H9 (cell line): ENCODE data around the gene ZNF317. TPM values are rescaled to one million over a fixed set of nuclear protein-coding genes. Genes with fewer than 3 reads are reported as not detected.

Source experiments
- DNase-seq: peaks from one replicate; pipeline ENCODE4 v3.0.0-alpha.2; 2017
- H2AFZ ChIP-seq: one replicate; pipeline ENCODE4 v1.6.1; 2013; ENCODE audit warnings: mild to moderate bottlenecking, low read length, control low read depth, moderate library complexity
- H2AK5ac ChIP-seq: 2 replicates; pipeline ENCODE4 v1.6.1; 2013; ENCODE audit warnings: low read length, control low read depth, mixed read lengths; ENCODE audit not compliant: insufficient read length
- H2BK120ac ChIP-seq: one replicate; pipeline ENCODE4 v1.6.1; 2013; ENCODE audit warnings: low read depth, mild to moderate bottlenecking, low read length, control low read depth, inconsistent platforms; ENCODE audit not compliant: poor library complexity, severe bottlenecking
- H2BK12ac ChIP-seq: 2 replicates; pipeline ENCODE4 v1.6.1; 2013; ENCODE audit warnings: low read length, control low read depth, mixed read lengths, low read depth; ENCODE audit not compliant: insufficient read length
- H2BK15ac ChIP-seq: 2 replicates; pipeline ENCODE4 v1.6.1; 2013; ENCODE audit warnings: low read depth, low read length, control low read depth
- H2BK20ac ChIP-seq: one replicate; pipeline ENCODE4 v1.6.1; 2013; ENCODE audit warnings: low read depth, mild to moderate bottlenecking, low read length, control low read depth, inconsistent platforms; ENCODE audit not compliant: poor library complexity, severe bottlenecking
- H2BK5ac ChIP-seq: 2 replicates; pipeline ENCODE4 v1.6.1; 2013; ENCODE audit warnings: low read length, control low read depth, mixed read lengths; ENCODE audit not compliant: insufficient read length
- H3K14ac ChIP-seq: 2 replicates; pipeline ENCODE4 v1.6.1; 2013; ENCODE audit warnings: low read length, control low read depth; ENCODE audit not compliant: insufficient read depth
- H3K18ac ChIP-seq: 2 replicates; pipeline ENCODE4 v1.6.1; 2013; ENCODE audit warnings: low read depth, mild to moderate bottlenecking, mixed read lengths, low read length, control low read depth; ENCODE audit not compliant: insufficient read length
- H3K23ac ChIP-seq: 2 replicates; pipeline ENCODE4 v1.6.1; 2013; ENCODE audit warnings: low read length, control low read depth, mixed read lengths, low read depth; ENCODE audit not compliant: insufficient read length
- H3K23me2 ChIP-seq: 2 replicates; pipeline ENCODE4 v1.6.1; 2013; ENCODE audit warnings: low read depth, mild to moderate bottlenecking, mixed read lengths, low read length, control low read depth; ENCODE audit not compliant: insufficient read length, poor library complexity, severe bottlenecking
- H3K27ac ChIP-seq: 2 replicates; pipeline ENCODE4 v1.5.1; 2013; ENCODE audit warnings: low read length, control low read depth, mixed read lengths, low read depth; ENCODE audit not compliant: insufficient read length
- H3K27me3 ChIP-seq: 2 replicates; pipeline ENCODE4 v1.6.1; 2013; ENCODE audit warnings: low read length, control low read depth, inconsistent platforms; ENCODE audit not compliant: insufficient read depth
- H3K4ac ChIP-seq: 2 replicates; pipeline ENCODE4 v1.6.1; 2013; ENCODE audit warnings: low read depth, mild to moderate bottlenecking, control low read depth, inconsistent platforms, low read length, moderate library complexity
- H3K4me1 ChIP-seq: 2 replicates; pipeline ENCODE4 v1.6.1; 2013; ENCODE audit warnings: low read length, control low read depth, inconsistent platforms; ENCODE audit not compliant: insufficient read depth
- H3K4me2 ChIP-seq: 2 replicates; pipeline ENCODE4 v1.6.1; 2013; ENCODE audit warnings: low read length, control low read depth, mixed read lengths; ENCODE audit not compliant: insufficient read length, insufficient read depth
- H3K56ac ChIP-seq: 2 replicates; pipeline ENCODE4 v1.6.1; 2013; ENCODE audit warnings: low read depth, mild to moderate bottlenecking, mixed read lengths, low read length, control low read depth; ENCODE audit not compliant: insufficient read length
- H3K79me1 ChIP-seq: 2 replicates; pipeline ENCODE4 v1.6.1; 2013; ENCODE audit warnings: low read depth, mild to moderate bottlenecking, moderate library complexity, low read length, control low read depth, inconsistent platforms; ENCODE audit not compliant: insufficient read depth, poor library complexity, severe bottlenecking
- H3K79me2 ChIP-seq: 2 replicates; pipeline ENCODE4 v1.6.1; 2013; ENCODE audit warnings: low read length, control low read depth, inconsistent platforms; ENCODE audit not compliant: insufficient read depth
- H3K9ac ChIP-seq: 2 replicates; pipeline ENCODE4 v1.6.1; 2013; ENCODE audit warnings: low read length, control low read depth, mixed read lengths; ENCODE audit not compliant: insufficient read length; ENCODE audit errors: extremely low read depth
- H3K9me3 ChIP-seq: one replicate; pipeline ENCODE4 v1.6.1; 2013; ENCODE audit warnings: low read depth, low read length, inconsistent platforms; ENCODE audit not compliant: control insufficient read depth
- H3T11ph ChIP-seq: one replicate; pipeline ENCODE4 v1.6.1; 2013; ENCODE audit warnings: mild to moderate bottlenecking, low read length, control low read depth, inconsistent platforms
- H4K20me1 ChIP-seq: one replicate; pipeline ENCODE4 v1.6.1; 2013; ENCODE audit not compliant: control insufficient read depth, insufficient read length, insufficient read depth
- H4K5ac ChIP-seq: 2 replicates; pipeline ENCODE4 v1.6.1; 2013; ENCODE audit warnings: low read depth, mild to moderate bottlenecking, mixed read lengths, low read length, control low read depth; ENCODE audit not compliant: insufficient read length
- H4K8ac ChIP-seq: replicated peaks from 2 replicates; pipeline ENCODE4 v1.6.1; 2013; ENCODE audit warnings: low read length, control low read depth, mixed read lengths, low read depth; ENCODE audit not compliant: insufficient read length
- H4K91ac ChIP-seq: 2 replicates; pipeline ENCODE4 v1.6.1; 2013; ENCODE audit warnings: low read depth, mild to moderate bottlenecking, moderate library complexity, mixed read lengths, low read length, control low read depth; ENCODE audit not compliant: insufficient read length
- H3K27ac Mint-ChIP-seq, 3 experiments: 2 replicates in 2 of 3; 3 replicates in 1 of 3; pipeline ENCODE4 v1.8.0; 2020 to 2021; ENCODE audit warnings: mixed read lengths in 3 of 3, mild to moderate bottlenecking in 1 of 3, moderate library complexity in 1 of 3
- H3K27me3 Mint-ChIP-seq: 2 replicates; pipeline ENCODE4 v1.8.0; 2021; ENCODE audit warnings: low read depth, mild to moderate bottlenecking, moderate library complexity, mixed read lengths
- H3K36me3 Mint-ChIP-seq, 3 experiments: 2 replicates in 2 of 3; 3 replicates in 1 of 3; pipeline ENCODE4 v1.8.0; 2020 to 2021; ENCODE audit warnings: low read depth in 3 of 3, mixed read lengths in 3 of 3; ENCODE audit not compliant: insufficient read depth in 1 of 3
- H3K4me1 Mint-ChIP-seq, 2 experiments: 2 replicates each; pipeline ENCODE4 v1.8.0; 2020; ENCODE audit warnings: mixed read lengths in 2 of 2
- H3K4me3 Mint-ChIP-seq, 2 experiments: 2 replicates in 1 of 2; 3 replicates in 1 of 2; pipeline ENCODE4 v1.8.0; 2020 to 2021; ENCODE audit warnings: mild to moderate bottlenecking in 2 of 2, mixed read lengths in 2 of 2, moderate library complexity in 1 of 2
- H3K9me3 Mint-ChIP-seq, 2 experiments: 2 replicates in 1 of 2; 3 replicates in 1 of 2; pipeline ENCODE4 v1.8.0; 2020; ENCODE audit warnings: mild to moderate bottlenecking in 2 of 2, mixed read lengths in 2 of 2, moderate library complexity in 1 of 2
- WGBS: extraction: QIAGEN DNeasy Blood & Tissue Kit; methylation state at CpG from one replicate; pipeline ENCODE4 v1.1.7; 2013; ENCODE audit warnings: missing lambda C conversion rate, low lambda C conversion rate, mixed read lengths; ENCODE audit not compliant: insufficient read length; ENCODE audit errors: extremely low coverage; 5-methylcytosine and 5-hydroxymethylcytosine counted together
- total RNA-seq: library from RNA; stranded (reverse); gene quantifications from 2 replicates; pipeline ENCODE4 v1.2.1, GENCODE V29; 2021
- TF ChIP-seq, protein P1 (sequence below): fragments of 200-600 bp; sonication (generic); conservative IDR thresholded peaks from 3 replicates; pipeline ENCODE4 v1.8.0; 2021; ENCODE audit warnings: antibody characterized with exemption, mild to moderate bottlenecking

Gene ZNF317
- total RNA-seq, 1 experiment from 2014 or later = 52.8 TPM

DNA sequence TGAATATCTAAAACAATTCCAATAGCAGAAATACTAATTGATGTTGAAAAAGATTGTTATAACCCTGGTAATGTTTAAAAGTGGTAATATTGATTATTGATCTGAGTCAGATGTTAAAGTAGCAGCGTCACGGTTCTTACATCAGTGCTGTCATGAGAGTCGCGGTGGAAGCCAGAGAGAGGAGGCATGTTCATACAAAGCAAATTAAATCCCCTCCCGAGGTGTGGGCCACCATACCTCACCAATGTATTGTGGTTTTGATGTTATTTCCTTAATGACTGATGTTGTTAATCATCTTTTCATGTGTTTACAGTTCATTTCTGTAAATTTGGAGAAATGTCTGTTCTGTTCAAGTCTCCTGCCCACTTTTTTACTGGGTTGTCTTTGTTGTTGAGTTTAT is 11.2 kb downstream of the ZNF317 start:
- H4K5ac ChIP-seq = no peak overlapping the region
- no peaks in the 10 kb centered on the region for H4K20me1 ChIP-seq
- no peak overlapping the region for H3K18ac ChIP-seq
- Mint-ChIP-seq H3K4me3 (no peak overlapping the region), H3K27ac (no peak overlapping the region), H3K9me3 (peaks cover 76 to 99% of the 10 kb centered on the region in 2 experiments), H3K27me3 (no peaks in the 10 kb centered on the region; the same call in none of the 2 replicates), H3K4me1 (0 out of 4 replicates have a peak, but pooled peaks cover 0 to 2% of the 10 kb centered on the region in 2 experiments), H3K36me3 (peaks cover 93 to 99% (median 99%) of the 10 kb centered on the region in 3 experiments)
- H2BK12ac ChIP-seq = no peak overlapping the region
- H3K27me3 ChIP-seq = no peaks in the 10 kb centered on the region
- TF ChIP-seq, protein P1, sequence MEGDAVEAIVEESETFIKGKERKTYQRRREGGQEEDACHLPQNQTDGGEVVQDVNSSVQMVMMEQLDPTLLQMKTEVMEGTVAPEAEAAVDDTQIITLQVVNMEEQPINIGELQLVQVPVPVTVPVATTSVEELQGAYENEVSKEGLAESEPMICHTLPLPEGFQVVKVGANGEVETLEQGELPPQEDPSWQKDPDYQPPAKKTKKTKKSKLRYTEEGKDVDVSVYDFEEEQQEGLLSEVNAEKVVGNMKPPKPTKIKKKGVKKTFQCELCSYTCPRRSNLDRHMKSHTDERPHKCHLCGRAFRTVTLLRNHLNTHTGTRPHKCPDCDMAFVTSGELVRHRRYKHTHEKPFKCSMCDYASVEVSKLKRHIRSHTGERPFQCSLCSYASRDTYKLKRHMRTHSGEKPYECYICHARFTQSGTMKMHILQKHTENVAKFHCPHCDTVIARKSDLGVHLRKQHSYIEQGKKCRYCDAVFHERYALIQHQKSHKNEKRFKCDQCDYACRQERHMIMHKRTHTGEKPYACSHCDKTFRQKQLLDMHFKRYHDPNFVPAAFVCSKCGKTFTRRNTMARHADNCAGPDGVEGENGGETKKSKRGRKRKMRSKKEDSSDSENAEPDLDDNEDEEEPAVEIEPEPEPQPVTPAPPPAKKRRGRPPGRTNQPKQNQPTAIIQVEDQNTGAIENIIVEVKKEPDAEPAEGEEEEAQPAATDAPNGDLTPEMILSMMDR = no peak
- no peak overlapping the region for H2AK5ac ChIP-seq
- no peak overlapping the region for H3K9ac ChIP-seq
- H3K23me2 ChIP-seq = no peaks in the 10 kb centered on the region
- no peak overlapping the region for H2BK5ac ChIP-seq
- H3K27ac ChIP-seq = no peak overlapping the region
- H3T11ph ChIP-seq = no peak overlapping the region
- no peaks in the 10 kb centered on the region for H3K4me1 ChIP-seq
- peaks cover 18% of the 10 kb centered on the region for H3K79me1 ChIP-seq
- no peak overlapping the region for H4K8ac ChIP-seq
- no peak overlapping the region for H3K14ac ChIP-seq
- no peak overlapping the region for H3K23ac ChIP-seq
- peaks cover 81% of the 10 kb centered on the region for H3K79me2 ChIP-seq
- H3K56ac ChIP-seq = no peak overlapping the region
- H3K4me2 ChIP-seq = no peak overlapping the region
- peaks cover 38% of the 10 kb centered on the region for H3K9me3 ChIP-seq
- WGBS = no CpG with 5 or more reads among the region's 5 CpGs
- H2BK15ac ChIP-seq = no peak overlapping the region
- H2BK20ac ChIP-seq = no peak overlapping the region
- H2BK120ac ChIP-seq = no peak overlapping the region
- DNase-seq = no peak
- H3K4ac ChIP-seq = no peak overlapping the region
- no peak overlapping the region for H2AFZ ChIP-seq
- H4K91ac ChIP-seq = no peak overlapping the region
